A673 (cell line): ENCODE data around the gene BEGAIN.

Experiments
- EZH2 ChIP-seq: fragments of 200-600 bp; sonication (generic); IDR thresholded peaks from 2 replicates; pipeline ENCODE4 v1.6.1; 2017; ENCODE audit warnings: borderline replicate concordance, low read depth, mild to moderate bottlenecking, mixed read lengths, antibody characterized with exemption, low read length; ENCODE audit not compliant: poor library complexity, severe bottlenecking
- TF ChIP-seq, protein P1 (sequence below): fragments of 300-800, 200-600 bp; sonication (generic); conservative IDR thresholded peaks from 2 replicates; pipeline ENCODE4 v1.5.1; 2017; ENCODE audit warnings: low read depth, mild to moderate bottlenecking, antibody characterized with exemption, low read length, moderate library complexity, mixed read lengths

- TF ChIP-seq, protein P1, sequence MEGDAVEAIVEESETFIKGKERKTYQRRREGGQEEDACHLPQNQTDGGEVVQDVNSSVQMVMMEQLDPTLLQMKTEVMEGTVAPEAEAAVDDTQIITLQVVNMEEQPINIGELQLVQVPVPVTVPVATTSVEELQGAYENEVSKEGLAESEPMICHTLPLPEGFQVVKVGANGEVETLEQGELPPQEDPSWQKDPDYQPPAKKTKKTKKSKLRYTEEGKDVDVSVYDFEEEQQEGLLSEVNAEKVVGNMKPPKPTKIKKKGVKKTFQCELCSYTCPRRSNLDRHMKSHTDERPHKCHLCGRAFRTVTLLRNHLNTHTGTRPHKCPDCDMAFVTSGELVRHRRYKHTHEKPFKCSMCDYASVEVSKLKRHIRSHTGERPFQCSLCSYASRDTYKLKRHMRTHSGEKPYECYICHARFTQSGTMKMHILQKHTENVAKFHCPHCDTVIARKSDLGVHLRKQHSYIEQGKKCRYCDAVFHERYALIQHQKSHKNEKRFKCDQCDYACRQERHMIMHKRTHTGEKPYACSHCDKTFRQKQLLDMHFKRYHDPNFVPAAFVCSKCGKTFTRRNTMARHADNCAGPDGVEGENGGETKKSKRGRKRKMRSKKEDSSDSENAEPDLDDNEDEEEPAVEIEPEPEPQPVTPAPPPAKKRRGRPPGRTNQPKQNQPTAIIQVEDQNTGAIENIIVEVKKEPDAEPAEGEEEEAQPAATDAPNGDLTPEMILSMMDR = no peak
- TF ChIP-seq EZH2 = no peak
Measured at GRCh38 chr14:100599981-100600380, 12.8 kb upstream of the BEGAIN start.
